GM23338 (cell line): ENCODE data around the gene CDKAL1. TPM values are rescaled to one million over a fixed set of nuclear protein-coding genes. Genes with fewer than 3 reads are reported as not detected.

Experiments used
- ATAC-seq: fragments of 200-7000 bp; cut with Tn5 transposase; 3 replicates; pipeline ENCODE4 v1.9.1; 2020
- DNase-seq: peaks from one replicate; pipeline ENCODE4 v3.0.0-alpha.2; 2015; ENCODE audit warnings: low spot score
- H2AFZ ChIP-seq: fragments of 200-600 bp; sonication (generic); 2 replicates; pipeline ENCODE4 v1.8.0; 2016; ENCODE audit warnings: antibody characterized with exemption, mild to moderate bottlenecking, moderate library complexity
- H3F3A ChIP-seq: fragments of 200-600 bp; sonication (generic); replicated peaks from 2 replicates; pipeline ENCODE4 v1.8.0; 2017; ENCODE audit warnings: antibody characterized with exemption, mixed run types, low read depth
- H3K27ac ChIP-seq: fragments of 200-600 bp; sonication (generic); 2 replicates; pipeline ENCODE4 v1.6.1; 2016; ENCODE audit warnings: low read depth
- H3K27me3 ChIP-seq: fragments of 200-600 bp; sonication (generic); 2 replicates; pipeline ENCODE4 v1.8.0; 2016; ENCODE audit warnings: mild to moderate bottlenecking, mixed run types, moderate library complexity; ENCODE audit not compliant: insufficient read depth
- H3K36me3 ChIP-seq: fragments of 200-600 bp; sonication (generic); 2 replicates; pipeline ENCODE4 v1.8.0; 2016; ENCODE audit warnings: mild to moderate bottlenecking; ENCODE audit not compliant: insufficient read depth
- H3K4me1 ChIP-seq: fragments of 200-600 bp; sonication (generic); 2 replicates; pipeline ENCODE4 v1.8.0; 2016; ENCODE audit warnings: mild to moderate bottlenecking, moderate library complexity; ENCODE audit not compliant: insufficient read depth
- H3K4me2 ChIP-seq: fragments of 200-600 bp; sonication (generic); 2 replicates; pipeline ENCODE4 v1.7.1; 2017; ENCODE audit warnings: mixed run types
- H3K4me3 ChIP-seq: fragments of 200-600 bp; sonication (generic); 2 replicates; pipeline ENCODE4 v1.6.1; 2016; ENCODE audit warnings: mixed run types
- H3K79me2 ChIP-seq: fragments of 200-600 bp; sonication (generic); replicated peaks from 2 replicates; pipeline ENCODE4 v1.8.0; 2017; ENCODE audit warnings: mild to moderate bottlenecking; ENCODE audit not compliant: insufficient read depth
- H3K9me2 ChIP-seq: fragments of 200-600 bp; sonication (generic); 2 replicates; pipeline ENCODE4 v1.8.0; 2017; ENCODE audit not compliant: insufficient read depth
- H4K20me1 ChIP-seq: fragments of 200-600 bp; sonication (generic); replicated peaks from 2 replicates; pipeline ENCODE4 v1.8.0; 2017; ENCODE audit warnings: mild to moderate bottlenecking; ENCODE audit not compliant: insufficient read depth
- H3K27ac Mint-ChIP-seq: 2 replicates; pipeline ENCODE4 v1.8.0; 2020; ENCODE audit warnings: inconsistent platforms, mild to moderate bottlenecking, moderate library complexity, mixed read lengths
- H3K27me3 Mint-ChIP-seq: 3 replicates; pipeline ENCODE4 v1.8.0; 2022; ENCODE audit warnings: low read depth, mild to moderate bottlenecking, moderate library complexity, mixed read lengths, inconsistent platforms; ENCODE audit not compliant: insufficient read depth, poor library complexity
- H3K36me3 Mint-ChIP-seq: 3 replicates; pipeline ENCODE4 v1.8.0; 2021; ENCODE audit warnings: low read depth, mild to moderate bottlenecking, inconsistent platforms, moderate library complexity, mixed read lengths
- H3K4me1 Mint-ChIP-seq: 3 replicates; pipeline ENCODE4 v1.8.0; 2020; ENCODE audit warnings: mild to moderate bottlenecking, inconsistent platforms, mixed read lengths
- H3K4me3 Mint-ChIP-seq: 3 replicates; pipeline ENCODE4 v1.8.0; 2021; ENCODE audit warnings: moderate library complexity, mild to moderate bottlenecking, inconsistent platforms, mixed read lengths
- H3K9me3 Mint-ChIP-seq: 3 replicates; pipeline ENCODE4 v1.8.0; 2020; ENCODE audit warnings: moderate library complexity, mild to moderate bottlenecking, inconsistent platforms, mixed read lengths
- EZH2 ChIP-seq: fragments of 200-600 bp; sonication (generic); IDR thresholded peaks from one replicate; pipeline ENCODE4 v1.8.0; 2017; ENCODE audit warnings: antibody characterized with exemption, mild to moderate bottlenecking, low read depth; ENCODE audit not compliant: unreplicated experiment
- EZH2phosphoT487 ChIP-seq: fragments of 200-600 bp; sonication (generic); IDR thresholded peaks from one replicate; pipeline ENCODE4 v1.8.1; 2018; ENCODE audit warnings: antibody characterized with exemption; ENCODE audit not compliant: unreplicated experiment
- JUNB ChIP-seq: IDR thresholded peaks from one replicate; pipeline ENCODE4 v1.6.1; 2016; ENCODE audit warnings: antibody characterized with exemption; ENCODE audit not compliant: unreplicated experiment
- POLR2AphosphoS5 ChIP-seq: IDR thresholded peaks from 2 replicates; pipeline ENCODE4 v1.6.1; 2016; ENCODE audit warnings: antibody characterized with exemption, low read depth
- STAT1 ChIP-seq: IDR thresholded peaks from one replicate; pipeline ENCODE4 v1.6.1; 2016; ENCODE audit warnings: antibody characterized with exemption; ENCODE audit not compliant: unreplicated experiment
- ZNF331 ChIP-seq: fragments of 250-450 bp; sonication (Bioruptor Pico); IDR thresholded peaks from 2 replicates; pipeline ENCODE4 v1.5.0; 2020; ENCODE audit warnings: low read depth, mild to moderate bottlenecking, moderate library complexity
- ZNF462 ChIP-seq: fragments of 250-450 bp; sonication (Bioruptor Pico); IDR thresholded peaks from 2 replicates; pipeline ENCODE4 v1.5.0; 2020; ENCODE audit warnings: mild to moderate bottlenecking, moderate library complexity
- polyA plus RNA-seq: library from polyadenylated mRNA; unstranded; fragments of >200 nt; fragmentation: Nextera tagmentation; extraction: Ambion mirVana; gene quantifications from 2 replicates; pipeline ENCODE4 v1.2.1, GENCODE V29; 2016
- total RNA-seq: library from RNA; depleted of rRNA; stranded (reverse); fragments of >200 nt; shearing (Covaris generic); gene quantifications from 2 replicates; pipeline ENCODE4 v1.2.3, GENCODE V29; 2014

Gene CDKAL1
- total and polyA plus RNA-seq, 2 experiments from 2014 or later, result 17.8 to 35.0 TPM

GRCh38 chr6:21083708-21084107 lies 549.5 kb downstream of the CDKAL1 start:
- ATAC-seq (no peak), DNase-seq (no peak)
- Histone ChIP-seq H2AFZ (no peak overlapping the region), H3K4me3 (no peak overlapping the region), H3K4me1 (peaks cover 3% of the 10 kb centered on the region; the same call in 1 of the 2 replicates), H3K36me3 (no peaks in the 10 kb centered on the region), H4K20me1 (no peaks in the 10 kb centered on the region), H3K27ac (no peak overlapping the region), H3K27me3 (no peaks in the 10 kb centered on the region), H3F3A (no peaks in the 10 kb centered on the region), H3K9me2 (no peaks in the 10 kb centered on the region), H3K4me2 (no peak overlapping the region), H3K79me2 (no peaks in the 10 kb centered on the region)
- no peak for TF ChIP-seq JUNB
- TF ChIP-seq ZNF462 (CRISPR knock-in tag), result no peak
- TF ChIP-seq EZH2phosphoT487, result no peak
- no peak for TF ChIP-seq POLR2AphosphoS5
- TF ChIP-seq EZH2, result no peak
- no peaks in the 10 kb centered on the region for H3K27me3 Mint-ChIP-seq
- H3K4me3 Mint-ChIP-seq, result no peak overlapping the region
- H3K36me3 Mint-ChIP-seq, result no peaks in the 10 kb centered on the region
- no peak overlapping the region for H3K27ac Mint-ChIP-seq
- peaks cover 5% of the 10 kb centered on the region for H3K4me1 Mint-ChIP-seq
- no peaks in the 10 kb centered on the region for H3K9me3 Mint-ChIP-seq

GRCh38 chr6:21084656-21085055 lies 550.4 kb downstream of the CDKAL1 start:
- Histone ChIP-seq H3K9me2 (no peaks in the 10 kb centered on the region), H3K27ac (no peak overlapping the region)
- no peak for ATAC-seq

More at GRCh38 chr6:21084656-21085055, 550.4 kb downstream of the CDKAL1 start:
- Histone ChIP-seq H3K79me2 (no peaks in the 10 kb centered on the region), H3K4me2 (no peak overlapping the region), H3F3A (no peaks in the 10 kb centered on the region), H2AFZ (no peak overlapping the region), H3K4me3 (no peak overlapping the region), H3K36me3 (no peaks in the 10 kb centered on the region), H3K27me3 (no peaks in the 10 kb centered on the region), H4K20me1 (no peaks in the 10 kb centered on the region), H3K4me1 (no peaks in the 10 kb centered on the region)
- DNase-seq, result no peak
- H3K9me3 Mint-ChIP-seq, result no peaks in the 10 kb centered on the region
- no peaks in the 10 kb centered on the region for H3K36me3 Mint-ChIP-seq
- TF ChIP-seq EZH2phosphoT487, result no peak
- TF ChIP-seq JUNB, result no peak
- no peak for TF ChIP-seq STAT1
- no peak for TF ChIP-seq ZNF331
- no peak overlapping the region for H3K27ac Mint-ChIP-seq
- H3K27me3 Mint-ChIP-seq, result no peaks in the 10 kb centered on the region
- H3K4me3 Mint-ChIP-seq, result no peak overlapping the region
- H3K4me1 Mint-ChIP-seq, result no peaks in the 10 kb centered on the region
